RWPE1 (cell line): ENCODE results near the gene TOP2A.

Experiments
- CTCF ChIA-PET: fragments of 350-600 bp; sonication (Branson Sonifier 250); formaldehyde crosslinking; extraction: SDS; loops from one replicate; lab custom pipeline; 2021; lab: Yijun Ruan, JAX
- POLR2A ChIA-PET: fragments of 400-600 bp; formaldehyde crosslinking; extraction: SDS; loops from one replicate; lab custom pipeline; 2020; ENCODE audit warnings: antibody characterized with exemption; ENCODE audit not compliant: low non-redundant PET; lab: Yijun Ruan, JAX
- DNase-seq: peaks from one replicate; pipeline ENCODE4 v3.0.0; 2012; ENCODE audit warnings: low spot score
- H3K27ac ChIP-seq: fragments of 450-650 bp; 2 replicates; pipeline ENCODE4 v1.5.1; 2017
- TF ChIP-seq, protein P1 (sequence below): fragments of 450-650 bp; conservative IDR thresholded peaks from 2 replicates; pipeline ENCODE4 v1.5.1; 2017; ENCODE audit warnings: low read depth, mild to moderate bottlenecking

Gene TOP2A

DNA sequence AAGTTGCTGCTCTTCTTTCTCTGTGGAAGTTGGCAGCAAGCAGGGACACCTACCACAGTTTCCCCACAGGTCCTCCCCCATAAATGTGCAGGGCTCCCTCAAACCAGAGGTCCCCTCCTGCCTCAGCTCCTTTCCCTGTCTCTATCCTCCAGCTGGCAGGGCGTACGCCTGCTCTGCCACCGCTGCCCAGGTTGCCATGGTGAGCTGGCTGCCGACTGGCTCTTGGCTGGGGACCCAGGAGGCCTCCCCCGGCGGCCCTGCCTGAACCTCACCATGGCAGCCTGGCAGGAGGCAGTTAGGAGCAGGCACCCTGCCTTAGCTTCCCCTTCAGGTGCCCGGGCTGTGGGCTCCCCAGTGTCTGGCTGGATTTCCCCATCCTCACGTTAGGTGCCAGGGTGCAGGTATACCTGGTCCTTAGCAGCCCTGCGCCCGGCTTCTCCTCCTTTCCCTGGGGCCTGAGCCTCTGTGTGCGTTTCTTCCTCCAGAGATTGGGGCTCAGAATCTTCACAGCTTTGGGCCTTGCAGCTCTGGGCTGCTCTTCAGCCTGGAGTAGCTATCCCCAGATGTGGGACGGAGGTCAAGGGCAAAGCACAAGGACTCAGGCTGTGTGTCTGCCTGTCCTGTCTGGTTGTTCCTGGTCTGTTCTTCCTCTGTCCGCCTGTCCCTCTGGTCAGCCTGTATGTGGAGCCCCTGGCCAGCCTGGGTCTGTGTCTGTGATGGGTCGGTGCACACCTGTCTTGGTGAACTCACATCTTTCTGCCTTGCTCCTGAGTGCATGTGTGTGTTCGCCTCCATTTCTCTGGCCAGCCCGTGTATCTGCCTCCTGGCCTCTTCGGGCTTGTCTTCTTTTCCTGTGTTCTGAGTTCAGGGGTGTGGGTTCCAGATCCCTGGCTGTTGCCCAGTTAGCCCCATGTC lies 68.9 kb downstream of the TOP2A start:
- no peak for DNase-seq
- ChIA-PET POLR2A (interaction anchor here (0.5 kb wide), 1 partner anchor 37 kb away, joined by 3 read pairs; no protein-coding TSS in a partner anchor), CTCF (interaction anchor here (0.7 to 1.4 kb wide), 3 partner anchors 12 to 31 kb away, joined by 3 to 6 read pairs (median 4); no protein-coding TSS in a partner anchor)
- H3K27ac ChIP-seq = peak overlapping the region; percentile 96
- TF ChIP-seq, protein P1, sequence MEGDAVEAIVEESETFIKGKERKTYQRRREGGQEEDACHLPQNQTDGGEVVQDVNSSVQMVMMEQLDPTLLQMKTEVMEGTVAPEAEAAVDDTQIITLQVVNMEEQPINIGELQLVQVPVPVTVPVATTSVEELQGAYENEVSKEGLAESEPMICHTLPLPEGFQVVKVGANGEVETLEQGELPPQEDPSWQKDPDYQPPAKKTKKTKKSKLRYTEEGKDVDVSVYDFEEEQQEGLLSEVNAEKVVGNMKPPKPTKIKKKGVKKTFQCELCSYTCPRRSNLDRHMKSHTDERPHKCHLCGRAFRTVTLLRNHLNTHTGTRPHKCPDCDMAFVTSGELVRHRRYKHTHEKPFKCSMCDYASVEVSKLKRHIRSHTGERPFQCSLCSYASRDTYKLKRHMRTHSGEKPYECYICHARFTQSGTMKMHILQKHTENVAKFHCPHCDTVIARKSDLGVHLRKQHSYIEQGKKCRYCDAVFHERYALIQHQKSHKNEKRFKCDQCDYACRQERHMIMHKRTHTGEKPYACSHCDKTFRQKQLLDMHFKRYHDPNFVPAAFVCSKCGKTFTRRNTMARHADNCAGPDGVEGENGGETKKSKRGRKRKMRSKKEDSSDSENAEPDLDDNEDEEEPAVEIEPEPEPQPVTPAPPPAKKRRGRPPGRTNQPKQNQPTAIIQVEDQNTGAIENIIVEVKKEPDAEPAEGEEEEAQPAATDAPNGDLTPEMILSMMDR = no peak

DNA sequence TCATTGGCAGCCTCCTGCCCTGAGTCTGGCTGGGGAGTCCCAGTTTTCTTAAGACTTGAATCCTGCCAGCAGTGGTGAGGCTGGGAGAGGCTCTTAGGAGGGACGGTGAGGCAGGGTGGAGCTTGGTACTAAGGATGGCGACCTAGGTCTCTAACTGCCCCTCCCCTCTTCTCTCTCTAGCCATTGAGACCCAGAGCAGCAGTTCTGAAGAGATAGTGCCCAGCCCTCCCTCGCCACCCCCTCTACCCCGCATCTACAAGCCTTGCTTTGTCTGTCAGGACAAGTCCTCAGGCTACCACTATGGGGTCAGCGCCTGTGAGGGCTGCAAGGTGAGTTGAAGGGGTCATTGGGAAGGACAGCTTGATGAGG lies 69.6 kb downstream of the TOP2A start:
- no peak for DNase-seq
- ChIA-PET POLR2A (no interaction called here), CTCF (interaction anchor here (0.6 kb wide), 1 partner anchor 51 kb away, joined by 3 read pairs; no protein-coding TSS in a partner anchor)
- TF ChIP-seq, protein P1 = no peak
- peak overlapping the region; percentile 96 for H3K27ac ChIP-seq

DNA sequence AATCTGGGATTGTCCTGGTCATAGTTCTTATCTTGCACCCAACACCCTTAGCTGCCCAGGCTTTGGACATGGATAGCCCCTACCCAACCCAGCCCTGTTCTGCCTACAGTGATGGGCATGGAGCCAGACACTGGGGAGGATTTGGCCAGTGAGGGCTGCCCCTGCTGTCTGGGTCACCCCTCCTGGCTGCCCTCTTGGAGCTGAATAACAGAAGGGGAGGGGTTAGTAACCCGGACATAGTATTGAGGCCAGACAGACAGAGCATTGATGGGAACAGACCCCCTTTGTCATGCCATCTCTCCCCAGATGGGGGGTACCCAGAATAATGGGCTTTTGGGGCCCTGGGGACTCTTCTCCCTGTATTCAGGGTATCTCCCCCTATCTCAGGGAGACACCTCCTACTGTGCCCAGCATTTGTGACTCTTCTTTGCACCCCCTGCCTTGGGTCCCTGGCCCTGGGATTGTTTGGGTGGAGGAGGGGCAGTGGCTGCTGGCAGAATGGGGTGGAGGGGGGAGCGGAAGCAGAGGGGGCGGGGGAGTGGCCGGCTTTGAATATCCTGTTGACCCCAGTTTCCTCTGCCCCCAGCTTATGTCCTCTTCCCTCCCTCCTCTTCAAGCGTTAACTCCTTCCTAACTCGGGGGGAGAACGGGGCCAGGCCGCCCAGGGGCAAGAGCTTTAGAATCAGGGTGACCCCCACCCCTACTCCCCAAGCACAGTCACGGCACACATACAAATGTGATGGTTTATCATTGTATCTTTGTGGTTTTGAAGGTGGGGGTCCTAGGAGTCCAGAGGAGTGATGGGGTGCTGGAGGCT lies 70.2 kb downstream of the TOP2A start:
- TF ChIP-seq, protein P1 = no peak
- H3K27ac ChIP-seq = peak overlapping the region; percentile 96
- CTCF ChIA-PET = interaction anchor here (0.6 kb wide), 1 partner anchor 51 kb away, joined by 3 read pairs; no protein-coding TSS in a partner anchor
- POLR2A ChIA-PET = no interaction called here
- no peak for DNase-seq

DNA sequence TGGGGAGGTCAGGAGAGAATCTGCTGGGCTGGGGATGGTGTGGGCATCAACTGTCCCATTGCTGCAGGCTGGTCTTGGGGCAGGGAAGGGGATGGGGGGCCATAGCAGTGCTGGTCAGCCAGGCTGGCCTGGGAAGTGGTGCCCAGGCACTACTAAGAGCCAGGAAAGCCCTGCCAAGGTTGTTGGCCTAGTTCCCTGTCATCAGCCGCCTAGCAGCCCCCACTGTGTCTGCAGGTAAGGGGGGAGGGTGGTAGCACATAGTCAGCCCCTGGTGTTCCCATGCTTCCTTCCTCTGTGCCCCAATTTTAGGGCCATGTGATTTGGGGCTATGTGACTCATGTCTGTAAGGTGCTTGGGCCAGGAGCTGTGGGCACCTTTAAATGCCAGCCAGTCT lies 70.9 kb downstream of the TOP2A start:
- POLR2A ChIA-PET = no interaction called here
- CTCF ChIA-PET = no interaction called here
- TF ChIP-seq, protein P1 = no peak
- no peak for DNase-seq
- H3K27ac ChIP-seq = peak overlapping the region; percentile 96

DNA sequence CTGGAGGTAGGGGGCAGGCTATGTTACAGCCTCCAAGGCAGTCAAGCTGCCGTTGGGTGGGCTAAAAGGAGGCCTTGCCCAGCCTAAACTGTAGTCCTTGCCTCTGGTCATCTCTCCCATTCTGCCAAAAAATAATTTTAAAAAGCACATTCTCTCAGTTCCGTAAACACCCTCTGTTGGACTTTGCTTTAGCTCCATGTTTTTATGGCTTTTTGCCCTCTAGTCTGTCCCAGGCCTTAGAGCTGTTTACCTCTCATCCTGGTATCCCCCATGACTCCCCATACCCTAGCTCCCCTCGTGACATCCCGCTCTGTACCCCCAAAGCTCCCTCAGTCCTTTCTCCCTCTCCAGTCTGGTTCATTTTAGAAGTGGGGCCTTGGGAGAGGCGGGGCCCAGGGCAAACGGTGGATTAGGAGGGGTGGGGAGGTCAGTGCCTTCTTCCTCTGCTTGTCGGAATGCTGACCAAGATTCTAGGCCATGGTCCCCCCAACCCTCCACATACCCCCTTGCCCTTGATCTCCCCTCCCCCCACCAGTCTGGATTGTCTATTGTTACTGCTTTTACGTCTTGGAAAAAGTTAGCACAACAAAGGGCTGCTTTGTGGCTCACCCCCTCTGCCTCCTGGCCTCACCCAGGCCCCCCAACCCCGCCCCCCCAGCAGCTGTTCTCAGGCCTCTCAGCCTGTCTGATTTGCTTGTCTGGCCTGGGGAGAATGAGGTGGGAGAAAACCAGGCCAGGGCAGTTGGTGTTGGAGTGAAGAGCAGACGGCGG lies 71.5 kb downstream of the TOP2A start:
- H3K27ac ChIP-seq = peak overlapping the region; percentile 96
- CTCF ChIA-PET = interaction anchor here (0.5 to 1.5 kb wide), 4 partner anchors 9 to 248 kb away, joined by 3 to 6 read pairs (median 4); no protein-coding TSS in a partner anchor
- DNase-seq = no peak

More for the DNA sequence above, 71.5 kb downstream of the TOP2A start:
- TF ChIP-seq, protein P1 = no peak
- POLR2A ChIA-PET = no interaction called here
